SH-SY5Y (cell line): ENCODE results near the gene PRM3.

Experiments used
- GATA2 ChIP-seq: IDR thresholded peaks from 2 replicates; pipeline ENCODE4 v1.6.1; 2011; ENCODE audit warnings: mild to moderate bottlenecking, low read depth, low read length
- GATA3 ChIP-seq: IDR thresholded peaks from 2 replicates; pipeline ENCODE4 v1.6.1; 2011; ENCODE audit warnings: low read depth, mild to moderate bottlenecking, low read length, moderate library complexity

DNA sequence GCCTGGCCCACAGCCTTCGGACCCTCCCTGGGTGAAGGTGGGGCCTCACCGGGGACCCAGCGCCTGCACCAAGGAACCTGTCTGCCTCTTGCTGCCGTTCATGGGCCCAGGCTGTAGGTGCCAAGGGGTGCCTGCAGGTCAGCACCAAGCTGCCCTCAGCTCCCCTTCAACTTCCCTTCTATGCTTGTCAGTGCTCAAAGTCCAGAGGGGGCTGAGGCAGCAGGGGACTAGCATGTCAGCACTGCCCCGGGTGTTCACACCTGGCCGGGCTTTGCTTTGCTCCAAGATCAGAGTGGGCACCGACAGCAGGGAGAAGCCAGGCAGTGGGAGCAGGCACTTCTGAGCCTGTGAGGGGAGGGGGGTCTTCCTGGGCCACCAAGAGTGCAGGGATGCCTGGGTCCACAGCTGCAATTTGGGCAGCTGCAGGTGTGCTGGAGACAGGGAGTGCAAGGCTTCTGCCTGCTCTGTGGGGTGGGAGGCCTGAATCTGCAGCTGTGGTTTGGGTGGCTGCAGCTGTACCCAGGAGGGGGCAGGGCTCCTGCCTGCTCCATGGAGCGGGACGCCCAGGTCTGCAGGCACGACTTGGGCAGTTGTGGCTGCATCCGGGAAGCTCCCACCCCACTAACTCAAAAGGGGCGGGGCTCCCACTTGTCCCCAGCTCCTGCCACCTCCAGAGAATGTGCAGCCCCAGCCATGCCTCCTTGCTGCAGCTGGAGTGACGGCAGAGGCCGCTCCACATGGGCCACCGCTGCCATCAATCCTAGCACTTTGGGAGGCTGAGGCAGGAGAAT, 35.3 kb upstream of the PRM3 start:
- TF ChIP-seq GATA2, result no peak
- TF ChIP-seq GATA3, result no peak
